Esophagus squamous epithelium (tissue), 5 donors: ENCODE data around the gene WHRN. TPM values are rescaled to one million over a fixed set of nuclear protein-coding genes. Genes with fewer than 3 reads are reported as not detected.

Source experiments
- DNase-seq: peaks from one replicate; lab custom pipeline; 2025; lab: John Stamatoyannopoulos, UW
- H3K27ac ChIP-seq, 4 donors: fragments of 200-600 bp; sonication (generic); one replicate each; pipeline ENCODE4 v1.5.1; 2016 to 2019; ENCODE audit warnings: mild to moderate bottlenecking in 1 of 4
- H3K27me3 ChIP-seq, 4 donors: fragments of 200-600 bp; sonication (generic); 1 replicate in 3 of 4; 2 replicates in 1 of 4; pipeline versions ENCODE4 v1.5.1 to v1.6.0; 2017 to 2021; ENCODE audit warnings: antibody characterized with exemption in 1 of 4
- H3K36me3 ChIP-seq, 3 donors: fragments of 200-600 bp; sonication (generic); one replicate each; pipeline ENCODE4 v1.5.1; 2016 to 2019
- H3K4me1 ChIP-seq, 3 donors: fragments of 200-600 bp; sonication (generic); one replicate each; pipeline ENCODE4 v1.5.1; 2017 to 2019
- H3K4me3 ChIP-seq, 4 donors: fragments of 200-600 bp; sonication (generic); 1 replicate in 3 of 4; 2 replicates in 1 of 4; pipeline ENCODE4 v1.5.1; 2016 to 2019; ENCODE audit warnings: mild to moderate bottlenecking in 2 of 4, moderate library complexity in 1 of 4
- H3K9me3 ChIP-seq, 3 donors: fragments of 200-600 bp; sonication (generic); one replicate each; pipeline ENCODE4 v1.5.1; 2016 to 2019
- POLR2A ChIP-seq, 4 donors: fragments of 450-650 bp; IDR thresholded peaks; one replicate each; pipeline ENCODE4 v1.6.1; 2017; ENCODE audit warnings: antibody characterized with exemption in 4 of 4, mild to moderate bottlenecking in 4 of 4, moderate library complexity in 3 of 4
- WGBS, 2 donors: methylation state at CpG; one replicate each; pipeline ENCODE4 v1.1.5; 2018; 5-methylcytosine and 5-hydroxymethylcytosine counted together
- intact Hi-C: fragments of 100-400 bp; cut with DNase I; formaldehyde crosslinking; loops from one replicate; pipeline ENCODE4 v1.15.0; 2022
- total RNA-seq, 4 donors: library from RNA; depleted of rRNA; stranded (reverse); fragments of >200 nt; gene quantifications; one replicate each; pipeline ENCODE4 v1.1.0, GENCODE V29; 2016
- TF ChIP-seq, protein P1 (sequence below), 6 experiments: fragments of 450-650 bp in 4 of 6; fragments of 200-600 bp in 2 of 6; sonication (generic) in 2 of 6; IDR thresholded peaks; one replicate each; pipeline ENCODE4 v1.5.1; 2016 to 2019; ENCODE audit warnings: antibody characterized with exemption in 6 of 6, mild to moderate bottlenecking in 4 of 6, moderate library complexity in 4 of 6
- donor health status: DM: yes; HTN: yes; CAD: no.

WHRN gene
- total RNA-seq, 4 donors from 2014 or later = 2.9 to 6.1 (median 3.4) TPM

DNA sequence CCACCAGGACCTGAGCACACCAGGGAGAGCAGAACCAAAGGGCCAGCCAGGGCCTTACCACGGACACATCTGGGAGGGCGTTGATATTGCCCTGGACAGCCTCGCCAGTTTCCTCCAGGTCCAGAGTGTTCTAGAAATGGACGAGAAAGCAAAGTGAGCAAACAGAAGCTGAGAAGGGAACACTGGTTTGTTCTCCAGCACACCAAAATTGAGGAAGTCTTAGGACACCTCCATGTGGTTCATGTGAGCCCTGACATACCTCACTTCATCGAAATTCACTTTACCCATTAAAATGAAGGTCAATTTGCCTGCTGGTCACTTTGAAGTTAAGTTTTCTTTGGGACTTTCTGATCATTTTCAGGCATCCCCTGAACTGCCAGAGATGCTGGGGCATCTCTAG lies 97.4 kb downstream of the WHRN start:
- no peak overlapping the region for H3K4me3 ChIP-seq
- TF ChIP-seq POLR2A (IDR thresholded peaks at IDR 0.05) = no peak
- intact Hi-C loops = loop anchor here (5.0 to 10.0 kb wide), 2 partner anchors 97 to 244 kb away; partner anchors contain the start of gene WHRN
- H3K27ac ChIP-seq = no peak overlapping the region
- H3K27me3 ChIP-seq = no peaks in the 10 kb centered on the region
- peaks cover 0 to 17% (median 0%) of the 10 kb centered on the region in 3 donors for H3K36me3 ChIP-seq
- no peak for DNase-seq
- no peaks in the 10 kb centered on the region for H3K9me3 ChIP-seq
- H3K4me1 ChIP-seq = peaks cover 0 to 20% (median 0%) of the 10 kb centered on the region in 3 donors
- WGBS, 2 donors = 68 to 70% methylated on average over 3 to 5 of the region's 5 CpGs

- no peak overlapping the region for H3K4me3 ChIP-seq
- H3K36me3 ChIP-seq = peaks cover 0 to 17% (median 0%) of the 10 kb centered on the region in 3 donors
- no peaks in the 10 kb centered on the region for H3K27me3 ChIP-seq
- 91 to 100% methylated on average over 5 of the region's 13 CpGs for WGBS, 2 donors
- TF ChIP-seq, protein P1, sequence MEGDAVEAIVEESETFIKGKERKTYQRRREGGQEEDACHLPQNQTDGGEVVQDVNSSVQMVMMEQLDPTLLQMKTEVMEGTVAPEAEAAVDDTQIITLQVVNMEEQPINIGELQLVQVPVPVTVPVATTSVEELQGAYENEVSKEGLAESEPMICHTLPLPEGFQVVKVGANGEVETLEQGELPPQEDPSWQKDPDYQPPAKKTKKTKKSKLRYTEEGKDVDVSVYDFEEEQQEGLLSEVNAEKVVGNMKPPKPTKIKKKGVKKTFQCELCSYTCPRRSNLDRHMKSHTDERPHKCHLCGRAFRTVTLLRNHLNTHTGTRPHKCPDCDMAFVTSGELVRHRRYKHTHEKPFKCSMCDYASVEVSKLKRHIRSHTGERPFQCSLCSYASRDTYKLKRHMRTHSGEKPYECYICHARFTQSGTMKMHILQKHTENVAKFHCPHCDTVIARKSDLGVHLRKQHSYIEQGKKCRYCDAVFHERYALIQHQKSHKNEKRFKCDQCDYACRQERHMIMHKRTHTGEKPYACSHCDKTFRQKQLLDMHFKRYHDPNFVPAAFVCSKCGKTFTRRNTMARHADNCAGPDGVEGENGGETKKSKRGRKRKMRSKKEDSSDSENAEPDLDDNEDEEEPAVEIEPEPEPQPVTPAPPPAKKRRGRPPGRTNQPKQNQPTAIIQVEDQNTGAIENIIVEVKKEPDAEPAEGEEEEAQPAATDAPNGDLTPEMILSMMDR (IDR thresholded peaks at IDR 0.05) = no peak
- no peak for TF ChIP-seq POLR2A (IDR thresholded peaks at IDR 0.05)
- intact Hi-C loops = loop anchor here (5.0 to 10.0 kb wide), 2 partner anchors 98 to 246 kb away; partner anchors contain the start of gene WHRN
- no peak overlapping the region for H3K27ac ChIP-seq
- no peak for DNase-seq
- peaks cover 0 to 18% (median 0%) of the 10 kb centered on the region in 3 donors for H3K4me1 ChIP-seq
- H3K9me3 ChIP-seq = no peaks in the 10 kb centered on the region
Observed at GRCh38 chr9:114406441-114406840, 98.8 kb downstream of the WHRN start.

DNA sequence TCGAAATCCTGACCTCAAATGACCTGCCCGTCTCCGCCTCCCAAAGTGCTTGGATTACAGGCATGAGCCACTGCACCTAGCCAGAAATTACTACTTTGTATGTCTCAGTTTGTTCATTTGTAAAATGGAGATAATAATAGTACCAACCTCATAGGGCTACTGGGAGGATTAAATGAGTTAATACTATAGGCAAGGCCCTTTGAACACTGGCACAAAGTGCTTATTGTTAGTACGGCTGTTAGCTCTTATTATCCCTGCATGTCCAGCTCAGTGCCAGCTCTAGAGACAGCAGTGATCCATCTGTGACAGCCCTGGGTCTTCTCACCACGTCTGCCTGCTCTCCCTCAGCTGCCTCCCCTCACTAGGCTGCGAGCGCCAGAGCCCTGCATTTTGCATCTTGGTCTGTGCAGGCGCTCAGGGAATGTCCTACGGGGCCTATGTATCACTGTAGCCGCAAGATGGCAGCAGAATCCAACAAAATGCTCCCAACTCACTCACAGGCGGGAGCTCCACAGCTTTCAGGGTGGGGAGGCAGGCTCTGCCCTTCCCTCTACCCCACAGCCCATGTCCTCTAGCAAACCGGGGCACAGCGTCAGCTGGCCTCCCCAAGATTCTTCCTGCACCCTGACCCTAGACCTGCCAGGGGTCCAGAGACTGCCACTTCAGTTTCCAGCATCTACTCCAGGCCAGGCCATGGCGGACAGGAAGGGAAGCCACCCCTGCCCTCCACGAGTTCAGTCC lies 99.8 kb downstream of the WHRN start:
- intact Hi-C loops = loop anchor here (5.0 to 10.0 kb wide), 2 partner anchors 99 to 247 kb away; partner anchors contain the start of gene WHRN
- peaks cover 0 to 8% (median 0%) of the 10 kb centered on the region in 3 donors for H3K4me1 ChIP-seq
- H3K4me3 ChIP-seq = no peak overlapping the region
- DNase-seq = peak; percentile 21
- peaks cover 0 to 17% (median 0%) of the 10 kb centered on the region in 3 donors for H3K36me3 ChIP-seq
- TF ChIP-seq POLR2A (IDR thresholded peaks at IDR 0.05) = no peak
- TF ChIP-seq, protein P1 (IDR thresholded peaks at IDR 0.05) = peak; percentile 68 to 84 (median 78)
- H3K27ac ChIP-seq = no peak overlapping the region
- no peaks in the 10 kb centered on the region for H3K27me3 ChIP-seq
- H3K9me3 ChIP-seq = no peaks in the 10 kb centered on the region
- WGBS, 2 donors = 34 to 40% methylated on average over 7 to 11 of the region's 15 CpGs

- no peaks in the 10 kb centered on the region for H3K27me3 ChIP-seq
- H3K9me3 ChIP-seq = no peaks in the 10 kb centered on the region
- H3K27ac ChIP-seq = no peak overlapping the region
- no peak overlapping the region for H3K4me3 ChIP-seq
- WGBS, 2 donors = 82 to 87% methylated on average over 2 of the region's 2 CpGs
- intact Hi-C loops = loop anchor here (10.0 kb wide), 1 partner anchor 100 kb away; the partner anchor contains the start of gene WHRN
- no peak for DNase-seq
- peaks cover 0 to 13% (median 0%) of the 10 kb centered on the region in 3 donors for H3K4me1 ChIP-seq
- TF ChIP-seq, protein P1 (IDR thresholded peaks at IDR 0.05) = no peak
- no peak for TF ChIP-seq POLR2A (IDR thresholded peaks at IDR 0.05)
- H3K36me3 ChIP-seq = peaks cover 0 to 17% (median 0%) of the 10 kb centered on the region in 3 donors
Observed at GRCh38 chr9:114404531-114404930, 100.7 kb downstream of the WHRN start.

DNA sequence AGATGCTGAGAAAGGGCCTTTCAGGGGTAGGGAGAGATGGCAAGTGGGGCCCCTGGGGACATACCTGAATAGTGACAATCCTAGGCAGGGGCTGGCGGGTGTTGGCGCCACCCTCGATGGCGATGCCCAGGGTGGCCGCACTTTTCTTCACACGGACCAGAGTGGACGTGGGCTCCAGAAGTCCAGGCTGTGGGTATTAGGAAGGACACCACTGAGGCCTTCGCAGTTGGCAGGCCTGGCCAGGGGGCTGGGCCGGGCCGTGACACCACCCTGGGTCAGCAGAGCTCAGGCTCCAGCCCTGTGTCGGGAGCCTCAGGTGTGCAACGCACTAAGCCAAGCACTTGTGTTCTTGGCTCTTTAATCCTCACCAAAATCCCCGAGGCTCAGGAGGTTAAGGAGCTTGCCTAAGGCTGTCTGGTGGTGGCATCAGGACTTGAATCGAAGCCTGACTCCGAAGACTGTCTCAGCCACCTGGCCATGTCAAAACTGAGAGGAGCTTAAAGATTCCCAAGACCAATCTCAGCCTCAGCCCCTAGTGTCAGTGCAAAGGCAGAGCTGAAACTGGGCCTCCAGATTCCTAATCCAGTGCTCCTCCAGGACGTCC lies 102.0 kb downstream of the WHRN start:
- intact Hi-C loops = loop anchor here (10.0 kb wide), 1 partner anchor 102 kb away; the partner anchor contains the start of gene WHRN
- 65% methylated on average over 4 of the region's 16 CpGs; no CpG with 5 or more reads in 1 of the 2 donors for WGBS, 2 donors

More for the DNA sequence above, 102.0 kb downstream of the WHRN start:
- Histone ChIP-seq H3K4me1 (peaks cover 3 to 25% (median 8%) of the 10 kb centered on the region in 3 donors), H3K4me3 (no peak overlapping the region), H3K9me3 (no peaks in the 10 kb centered on the region), H3K36me3 (peaks cover 0 to 17% (median 0%) of the 10 kb centered on the region in 3 donors), H3K27me3 (no peaks in the 10 kb centered on the region), H3K27ac (no peak overlapping the region)
- TF ChIP-seq, protein P1 (IDR thresholded peaks at IDR 0.05) = no peak
- no peak for TF ChIP-seq POLR2A (IDR thresholded peaks at IDR 0.05)
- no peak for DNase-seq
